Astrocyte (in vitro differentiated cells and primary cell): ENCODE results near the gene GAB2. TPM values are rescaled to one million over a fixed set of nuclear protein-coding genes. Genes with fewer than 3 reads are reported as not detected.

Source experiments
- DNase-seq: peaks from one replicate; pipeline ENCODE4 v3.0.0-alpha.2; 2010; ENCODE audit warnings: low read depth
- FAIRE-seq: peaks from 2 replicates; lab custom pipeline; 2011; peaks lifted over from hg19 to GRCh38; lab: Jason Lieb, UNC
- H2AFZ ChIP-seq: 2 replicates; pipeline ENCODE4 v1.6.0; 2012; ENCODE audit warnings: low read depth, low read length, inconsistent platforms
- H3K27ac ChIP-seq: 2 replicates; pipeline ENCODE4 v1.5.1; 2011; ENCODE audit warnings: low read depth, low read length, inconsistent platforms
- H3K27me3 ChIP-seq: 2 replicates; pipeline ENCODE4 v1.6.0; 2011; ENCODE audit warnings: low read length, inconsistent platforms; ENCODE audit not compliant: insufficient read depth
- H3K36me3 ChIP-seq: 2 replicates; pipeline ENCODE4 v1.5.1; 2011; ENCODE audit warnings: low read length, inconsistent platforms; ENCODE audit not compliant: insufficient read depth
- H3K4me1 ChIP-seq: 2 replicates; pipeline ENCODE4 v1.5.1; 2011; ENCODE audit warnings: low read length, inconsistent platforms; ENCODE audit not compliant: insufficient read depth
- H3K4me2 ChIP-seq: 2 replicates; pipeline ENCODE4 v1.6.0; 2012; ENCODE audit warnings: low read length, inconsistent platforms
- H3K4me3 ChIP-seq: 2 replicates; pipeline ENCODE4 v1.5.1; 2011; ENCODE audit warnings: low read depth, mild to moderate bottlenecking, low read length, inconsistent platforms; ENCODE audit not compliant: insufficient read depth
- H3K79me2 ChIP-seq: 2 replicates; pipeline ENCODE4 v1.6.0; 2012; ENCODE audit warnings: mild to moderate bottlenecking, low read length, inconsistent platforms; ENCODE audit not compliant: insufficient read depth
- H3K9ac ChIP-seq: 2 replicates; pipeline ENCODE4 v1.6.0; 2012; ENCODE audit warnings: mild to moderate bottlenecking, low read length, inconsistent platforms
- H3K9me3 ChIP-seq: 2 replicates; pipeline ENCODE4 v1.5.1; 2012; ENCODE audit warnings: low read depth, mild to moderate bottlenecking, low read length, inconsistent platforms; ENCODE audit not compliant: insufficient read depth
- H4K20me1 ChIP-seq: 2 replicates; pipeline ENCODE4 v1.6.0; 2012; ENCODE audit warnings: low read length, inconsistent platforms; ENCODE audit not compliant: insufficient read depth
- H3K27ac Mint-ChIP-seq: one replicate; pipeline ENCODE4 v1.8.0; 2021; ENCODE audit warnings: mild to moderate bottlenecking, mixed read lengths; ENCODE audit not compliant: unreplicated experiment
- H3K27me3 Mint-ChIP-seq: one replicate; pipeline ENCODE4 v1.8.0; 2021; ENCODE audit warnings: low read depth, mixed read lengths; ENCODE audit not compliant: unreplicated experiment
- H3K36me3 Mint-ChIP-seq: one replicate; pipeline ENCODE4 v1.8.0; 2021; ENCODE audit warnings: low read depth, mixed read lengths; ENCODE audit not compliant: unreplicated experiment
- H3K4me1 Mint-ChIP-seq: one replicate; pipeline ENCODE4 v1.8.0; 2021; ENCODE audit warnings: low read depth, mixed read lengths; ENCODE audit not compliant: unreplicated experiment
- H3K4me3 Mint-ChIP-seq: one replicate; pipeline ENCODE4 v1.8.0; 2021; ENCODE audit warnings: mild to moderate bottlenecking, moderate library complexity, mixed read lengths; ENCODE audit not compliant: unreplicated experiment
- H3K9me3 Mint-ChIP-seq: one replicate; pipeline ENCODE4 v1.8.0; 2021; ENCODE audit warnings: mild to moderate bottlenecking, mixed read lengths; ENCODE audit not compliant: unreplicated experiment
- EZH2 ChIP-seq: IDR thresholded peaks from 2 replicates; pipeline ENCODE4 v1.6.1; 2012; ENCODE audit warnings: mild to moderate bottlenecking, low read length, inconsistent platforms; ENCODE audit not compliant: insufficient read depth
- total RNA-seq: library from RNA; stranded (reverse); gene quantifications from 2 replicates; pipeline ENCODE4 v1.2.1, GENCODE V29; 2021
- TF ChIP-seq, protein P1 (sequence below): IDR thresholded peaks from 2 replicates; pipeline ENCODE4 v1.5.1; 2011; ENCODE audit warnings: low read depth, mild to moderate bottlenecking, inconsistent platforms, low read length, moderate library complexity; ENCODE audit not compliant: insufficient read depth

Gene GAB2
- total RNA-seq, 1 donor from 2014 or later: 18.2 TPM

- Histone ChIP-seq H3K27ac (no peak overlapping the region), H3K4me3 (no peak overlapping the region)
- TF ChIP-seq EZH2: no peak
- TF ChIP-seq, protein P1, sequence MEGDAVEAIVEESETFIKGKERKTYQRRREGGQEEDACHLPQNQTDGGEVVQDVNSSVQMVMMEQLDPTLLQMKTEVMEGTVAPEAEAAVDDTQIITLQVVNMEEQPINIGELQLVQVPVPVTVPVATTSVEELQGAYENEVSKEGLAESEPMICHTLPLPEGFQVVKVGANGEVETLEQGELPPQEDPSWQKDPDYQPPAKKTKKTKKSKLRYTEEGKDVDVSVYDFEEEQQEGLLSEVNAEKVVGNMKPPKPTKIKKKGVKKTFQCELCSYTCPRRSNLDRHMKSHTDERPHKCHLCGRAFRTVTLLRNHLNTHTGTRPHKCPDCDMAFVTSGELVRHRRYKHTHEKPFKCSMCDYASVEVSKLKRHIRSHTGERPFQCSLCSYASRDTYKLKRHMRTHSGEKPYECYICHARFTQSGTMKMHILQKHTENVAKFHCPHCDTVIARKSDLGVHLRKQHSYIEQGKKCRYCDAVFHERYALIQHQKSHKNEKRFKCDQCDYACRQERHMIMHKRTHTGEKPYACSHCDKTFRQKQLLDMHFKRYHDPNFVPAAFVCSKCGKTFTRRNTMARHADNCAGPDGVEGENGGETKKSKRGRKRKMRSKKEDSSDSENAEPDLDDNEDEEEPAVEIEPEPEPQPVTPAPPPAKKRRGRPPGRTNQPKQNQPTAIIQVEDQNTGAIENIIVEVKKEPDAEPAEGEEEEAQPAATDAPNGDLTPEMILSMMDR: no peak
These were observed 10.6 kb upstream of the GAB2 start for GRCh38 chr11:78428266-78428636.

DNA sequence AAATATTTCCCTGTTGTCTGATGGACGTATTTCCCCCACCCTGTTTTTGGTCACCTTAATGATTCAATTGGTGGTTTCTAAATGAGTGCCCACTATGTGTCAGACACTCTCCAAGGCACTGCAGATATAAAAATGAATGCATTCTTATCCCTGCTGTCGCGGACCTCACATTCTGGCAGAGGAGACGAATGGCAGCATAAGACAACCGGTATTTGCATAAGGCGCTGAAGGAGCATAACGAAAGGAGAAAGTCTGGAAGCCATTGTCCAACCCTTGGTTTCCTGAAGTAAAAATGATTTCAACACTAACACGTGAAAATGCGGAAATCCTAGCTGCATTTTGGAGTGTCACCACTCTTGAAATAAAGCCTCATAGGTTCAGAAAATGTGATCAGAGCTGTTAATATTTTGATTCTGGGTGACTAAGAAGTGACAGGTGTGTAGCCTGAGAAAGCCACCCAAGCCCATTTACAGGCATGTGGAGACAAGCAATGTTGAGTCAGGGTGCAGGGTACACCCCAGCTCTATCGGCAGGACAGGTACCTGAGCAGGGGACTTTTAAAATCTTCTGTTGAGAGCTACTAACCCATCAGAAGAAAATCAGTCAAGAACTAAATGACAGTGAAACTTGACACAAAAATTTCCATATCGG, 10.1 kb upstream of the GAB2 start:
- H3K27ac ChIP-seq: no peak overlapping the region
- H3K9me3 ChIP-seq: no peaks in the 10 kb centered on the region
- H3K9ac ChIP-seq: no peak overlapping the region
- peaks cover 1% of the 10 kb centered on the region for H3K36me3 Mint-ChIP-seq
- no peak overlapping the region for H3K4me2 ChIP-seq
- H2AFZ ChIP-seq: no peak overlapping the region
- TF ChIP-seq, protein P1: no peak
- no peak for TF ChIP-seq EZH2
- no peaks in the 10 kb centered on the region for H4K20me1 ChIP-seq
- no peaks in the 10 kb centered on the region for H3K9me3 Mint-ChIP-seq
- no peak overlapping the region for H3K4me3 ChIP-seq
- no peaks in the 10 kb centered on the region for H3K27me3 Mint-ChIP-seq
- H3K79me2 ChIP-seq: no peaks in the 10 kb centered on the region
- no peaks in the 10 kb centered on the region for H3K4me1 ChIP-seq
- peaks cover 13% of the 10 kb centered on the region for H3K4me1 Mint-ChIP-seq
- no peaks in the 10 kb centered on the region for H3K36me3 ChIP-seq
- no peak overlapping the region for H3K27ac Mint-ChIP-seq
- DNase-seq (no peak), FAIRE-seq (no peak)
- no peaks in the 10 kb centered on the region for H3K27me3 ChIP-seq
- H3K4me3 Mint-ChIP-seq: no peak overlapping the region

More at GRCh38 chr11:78428266-78428636, 10.6 kb upstream of the GAB2 start:
- Histone ChIP-seq H3K4me2 (no peak overlapping the region), H3K4me1 (no peaks in the 10 kb centered on the region), H3K79me2 (no peaks in the 10 kb centered on the region), H2AFZ (no peak overlapping the region), H3K36me3 (no peaks in the 10 kb centered on the region), H4K20me1 (no peaks in the 10 kb centered on the region), H3K9me3 (no peaks in the 10 kb centered on the region), H3K9ac (no peak overlapping the region), H3K27me3 (no peaks in the 10 kb centered on the region)
- DNase-seq: no peak
- peaks cover 13% of the 10 kb centered on the region for H3K4me1 Mint-ChIP-seq
- no peak overlapping the region for H3K4me3 Mint-ChIP-seq
- H3K27ac Mint-ChIP-seq: no peak overlapping the region
- H3K36me3 Mint-ChIP-seq: peaks cover 1% of the 10 kb centered on the region
- no peak for FAIRE-seq
- H3K27me3 Mint-ChIP-seq: no peaks in the 10 kb centered on the region
- H3K9me3 Mint-ChIP-seq: no peaks in the 10 kb centered on the region

- Histone ChIP-seq H3K4me1 (no peaks in the 10 kb centered on the region), H3K79me2 (no peaks in the 10 kb centered on the region), H3K4me2 (no peak overlapping the region), H4K20me1 (no peaks in the 10 kb centered on the region), H3K4me3 (no peak overlapping the region), H3K27ac (no peak overlapping the region), H3K36me3 (no peaks in the 10 kb centered on the region), H3K27me3 (no peaks in the 10 kb centered on the region), H3K9ac (no peak overlapping the region), H3K9me3 (no peaks in the 10 kb centered on the region), H2AFZ (no peak overlapping the region)
- no peak overlapping the region for H3K27ac Mint-ChIP-seq
- FAIRE-seq: no peak
- H3K9me3 Mint-ChIP-seq: no peaks in the 10 kb centered on the region
- H3K27me3 Mint-ChIP-seq: no peaks in the 10 kb centered on the region
- peaks cover 13% of the 10 kb centered on the region for H3K4me1 Mint-ChIP-seq
- H3K36me3 Mint-ChIP-seq: peaks cover 1% of the 10 kb centered on the region
- H3K4me3 Mint-ChIP-seq: no peak overlapping the region
- DNase-seq: no peak
- TF ChIP-seq, protein P1: no peak
These were observed 9.2 kb upstream of the GAB2 start for GRCh38 chr11:78426845-78427244.
